HS-27A (cell line): ENCODE measurements around the gene GOLT1A.

Experiments used
- DNase-seq: peaks from one replicate; pipeline ENCODE4 v3.0.0-alpha.2; 2012; ENCODE audit warnings: low read depth, missing footprints

GOLT1A gene

GRCh38 chr1:204154568-204155255, 59.1 kb downstream of the GOLT1A start:
- no peak for DNase-seq

DNA sequence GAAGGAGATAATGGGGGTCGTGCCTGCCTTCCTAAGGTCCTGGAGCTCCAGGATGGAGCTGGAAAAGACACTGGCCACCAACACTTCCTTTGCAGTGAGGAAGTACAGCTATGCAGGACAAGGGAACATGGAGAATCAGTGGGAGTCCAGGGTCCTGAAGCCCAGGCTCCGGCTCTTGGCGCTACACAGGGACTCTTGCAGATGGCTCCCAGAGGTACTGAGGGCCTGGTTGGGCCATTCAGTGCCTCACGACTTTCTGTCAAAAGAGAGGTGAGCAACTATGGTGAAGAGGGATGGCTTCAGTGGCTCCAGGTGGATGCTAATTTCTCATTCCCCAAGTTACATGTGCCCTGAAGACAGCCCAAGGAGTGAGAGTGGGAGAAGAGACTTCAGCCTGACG, 60.1 kb downstream of the GOLT1A start:
- DNase-seq, result no peak

DNA sequence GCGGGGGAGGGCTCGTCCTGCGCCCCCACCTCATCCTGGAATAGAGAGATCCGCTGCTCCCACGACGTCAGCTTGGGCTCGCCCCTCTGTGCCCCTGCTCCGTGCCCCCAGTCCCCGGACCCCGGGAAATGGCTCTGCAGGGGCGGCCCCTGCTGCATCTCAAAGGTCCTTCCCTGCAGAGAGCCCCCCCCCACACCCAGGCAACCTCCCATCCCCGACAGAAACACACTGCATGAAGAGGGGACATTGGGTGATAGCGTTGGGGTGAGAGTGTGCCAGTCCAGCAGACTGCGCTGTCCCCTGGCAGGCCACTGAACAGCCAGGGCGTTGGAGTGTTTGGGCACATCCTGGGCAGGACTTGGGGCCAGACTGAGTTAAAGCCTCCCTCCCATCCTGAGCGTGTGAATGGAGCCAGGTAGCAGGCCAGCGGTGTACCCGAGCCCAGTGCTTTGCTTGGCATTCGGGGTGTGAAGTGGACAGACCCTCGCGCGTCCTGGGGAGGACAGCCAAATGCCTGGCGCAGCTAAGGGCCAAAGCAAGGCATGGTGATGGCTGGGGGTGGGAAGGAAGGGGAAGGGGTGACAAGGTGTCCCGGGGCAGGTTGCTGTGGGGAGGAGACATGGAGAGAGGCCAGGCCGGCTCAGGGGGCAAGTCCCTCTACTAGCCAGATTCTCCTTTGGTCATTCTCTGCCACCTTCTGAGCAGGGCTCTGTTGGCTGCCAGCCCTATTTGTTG, 61.3 kb downstream of the GOLT1A start:
- DNase-seq, result no peak

DNA sequence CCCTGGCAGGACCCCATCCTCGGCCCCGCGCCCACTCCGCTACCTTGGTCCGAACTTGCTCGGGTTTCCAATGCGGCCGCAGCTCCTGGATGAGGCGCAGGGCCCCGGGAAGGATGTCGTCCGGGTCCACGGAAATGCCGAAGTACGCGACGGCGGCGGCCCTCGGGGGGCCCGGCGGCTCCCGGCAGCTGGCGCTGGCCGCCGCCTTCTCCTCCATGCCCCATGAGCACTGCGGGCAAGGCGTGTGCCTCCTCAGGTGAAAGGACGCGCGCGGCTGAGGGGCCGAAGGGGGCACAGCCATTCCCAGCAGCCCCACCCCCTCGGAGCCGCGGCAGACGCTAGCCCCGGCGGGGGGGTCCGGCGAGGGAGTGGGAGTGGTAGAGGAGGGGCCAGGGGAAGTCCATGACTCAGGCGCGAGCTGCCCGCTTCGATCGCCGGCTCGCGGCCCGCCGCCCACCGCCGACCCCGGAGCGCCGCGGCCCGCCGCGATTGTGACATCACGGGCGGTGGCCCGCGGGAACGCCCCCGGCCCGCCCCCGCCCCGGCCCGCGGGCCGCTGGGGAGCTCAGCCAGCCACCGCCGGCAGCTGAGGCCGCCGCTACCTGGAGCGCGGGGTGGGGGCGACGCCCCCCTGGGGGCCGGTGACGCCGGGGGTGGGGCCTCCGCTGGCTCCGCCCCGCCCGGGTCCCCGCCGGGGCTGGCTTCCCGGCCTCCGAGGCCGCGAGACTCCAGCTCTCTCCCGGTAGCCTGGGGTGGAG, 62.1 kb downstream of the GOLT1A start, which contains the start of gene ETNK2:
ETNK2 (minus strand) TSS at position 493 of the 758 bp plus-strand sequence; CDS start at position 301, 192 bp downstream.
- DNase-seq, result no peak

DNA sequence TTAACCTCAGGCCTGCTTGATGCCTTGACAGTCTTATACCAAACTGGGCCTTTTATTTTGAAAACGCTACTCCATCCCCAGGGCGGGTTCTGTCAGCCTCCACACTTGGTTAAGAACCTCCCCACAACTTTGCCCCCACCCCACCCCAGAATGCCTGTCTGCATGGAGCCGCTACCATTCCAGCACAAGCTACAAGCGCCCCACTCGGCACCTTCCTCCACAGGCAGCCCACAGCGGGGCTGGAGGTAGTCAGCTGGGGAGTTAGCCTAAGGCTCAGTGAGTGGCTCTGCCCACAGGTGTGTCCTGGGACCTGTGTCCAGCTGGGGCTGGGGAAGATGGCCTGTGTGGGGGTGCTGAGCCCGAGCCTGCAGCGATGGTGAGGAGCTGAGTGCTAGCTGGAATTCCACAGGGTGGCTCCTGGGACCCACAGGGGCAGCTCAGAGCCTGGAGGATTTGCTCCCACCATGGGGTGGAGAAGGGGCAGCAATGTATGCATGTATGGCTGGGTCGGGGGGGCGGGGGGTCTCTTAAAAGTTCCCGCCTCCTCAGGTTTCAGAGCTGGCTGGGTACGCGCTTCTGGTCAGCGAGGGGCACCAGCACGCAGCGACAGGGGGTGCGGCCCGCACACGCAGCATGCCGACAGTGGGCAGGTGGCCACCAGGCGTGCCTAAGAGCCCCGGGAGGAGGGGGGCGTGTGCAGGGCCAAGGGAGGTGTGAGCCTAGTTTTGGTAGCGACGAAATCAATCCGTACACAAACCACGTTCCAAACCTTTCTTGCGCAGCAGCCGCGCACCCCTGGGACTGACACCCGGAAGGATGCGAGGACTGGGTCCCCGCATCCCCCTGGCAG, 62.9 kb downstream of the GOLT1A start:
- DNase-seq, result no peak

DNA sequence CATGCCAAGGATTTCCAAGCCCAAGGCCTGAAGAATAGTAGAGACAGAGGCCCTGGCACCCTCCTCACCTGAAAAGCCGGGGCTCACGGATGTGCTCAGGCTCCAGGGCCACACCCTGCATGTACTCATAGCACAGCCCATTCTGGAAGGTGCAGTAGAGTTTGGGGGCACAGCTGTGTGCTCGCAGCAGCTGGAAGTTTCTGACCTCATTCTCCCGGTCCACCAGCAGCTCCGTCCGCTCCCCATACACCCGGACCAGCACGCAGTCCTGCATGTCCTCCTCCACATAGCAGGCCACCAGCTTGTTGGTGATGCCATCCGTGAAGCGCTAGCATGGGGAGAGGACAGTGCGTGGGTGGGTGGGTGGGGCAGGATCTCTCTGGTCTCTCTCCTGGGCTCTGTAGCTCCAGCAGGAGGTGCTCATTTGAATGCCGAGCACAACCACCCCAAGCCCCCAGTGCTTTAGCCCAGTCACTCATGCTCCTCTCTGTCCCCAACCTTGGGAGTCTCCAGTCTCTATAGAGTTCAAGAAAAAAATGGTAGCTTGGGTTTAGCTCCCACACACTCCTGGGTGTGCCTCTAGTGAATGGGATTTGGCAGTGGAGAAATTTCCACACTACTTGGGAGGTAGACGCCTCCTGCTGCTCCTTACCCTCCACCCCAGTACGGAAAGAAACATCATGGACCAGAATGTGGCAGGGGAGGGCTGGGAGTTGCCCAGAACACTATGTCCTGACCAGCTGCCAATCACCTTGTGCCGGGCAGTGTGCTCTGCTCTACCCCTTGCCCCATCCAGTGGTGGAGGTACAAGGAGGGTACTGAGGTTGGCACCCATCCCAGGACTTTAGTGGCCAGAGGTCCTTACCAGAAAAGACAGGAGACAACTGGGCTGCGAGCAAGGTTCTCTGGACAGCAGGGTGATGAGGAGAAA, 63.9 kb downstream of the GOLT1A start:
- no peak for DNase-seq

- DNase-seq, result no peak
These were observed 64.7 kb downstream of the GOLT1A start for GRCh38 chr1:204149107-204149506.
